Endothelial cell (in vitro differentiated cells): Measurements from ENCODE around the gene RBM19. TPM values are rescaled to one million over a fixed set of nuclear protein-coding genes. Genes with fewer than 3 reads are reported as not detected.

ENCODE experiments used
- DNase-seq: peaks from one replicate; pipeline ENCODE4 v3.0.0; 2021; ENCODE audit warnings: low spot score
- H3K27ac Mint-ChIP-seq: one replicate; pipeline ENCODE4 v1.8.0; 2021; ENCODE audit warnings: mixed read lengths, inconsistent platforms; ENCODE audit not compliant: unreplicated experiment
- H3K27me3 Mint-ChIP-seq: one replicate; pipeline ENCODE4 v1.8.0; 2021; ENCODE audit warnings: mild to moderate bottlenecking, moderate library complexity, mixed read lengths, inconsistent platforms; ENCODE audit not compliant: unreplicated experiment
- H3K36me3 Mint-ChIP-seq: one replicate; pipeline ENCODE4 v1.8.0; 2021; ENCODE audit warnings: mild to moderate bottlenecking, low read depth, mixed read lengths, inconsistent platforms; ENCODE audit not compliant: unreplicated experiment
- H3K4me1 Mint-ChIP-seq: one replicate; pipeline ENCODE4 v1.8.0; 2021; ENCODE audit warnings: mild to moderate bottlenecking, mixed read lengths, inconsistent platforms; ENCODE audit not compliant: unreplicated experiment
- H3K4me3 Mint-ChIP-seq: one replicate; pipeline ENCODE4 v1.8.0; 2021; ENCODE audit warnings: mild to moderate bottlenecking, mixed read lengths, inconsistent platforms; ENCODE audit not compliant: unreplicated experiment
- H3K9me3 Mint-ChIP-seq: one replicate; pipeline ENCODE4 v1.8.0; 2021; ENCODE audit warnings: mixed read lengths, inconsistent platforms; ENCODE audit not compliant: unreplicated experiment
- CTCF ChIP-seq: fragments of 200-600 bp; sonication (generic); IDR thresholded peaks from one replicate; pipeline ENCODE4 v1.5.0; 2021; ENCODE audit warnings: antibody characterized with exemption; ENCODE audit not compliant: unreplicated experiment
- total RNA-seq: library from RNA; stranded (reverse); fragmentation: NEBNext Ultra II Directional; extraction: Animal tissue kit (Norgen Biotek cat#: 25700); gene quantifications from one replicate; pipeline ENCODE4 v1.2.1, GENCODE V29; 2021; ENCODE audit not compliant: unreplicated experiment

Gene RBM19
- total RNA-seq, 1 donor from 2014 or later: 27.4 TPM

- no peaks in the 10 kb centered on the region for H3K9me3 Mint-ChIP-seq
- DNase-seq: no peak
- H3K36me3 Mint-ChIP-seq: peaks cover 8% of the 10 kb centered on the region
- H3K27me3 Mint-ChIP-seq: peaks cover 10% of the 10 kb centered on the region
- no peak overlapping the region for H3K4me3 Mint-ChIP-seq
- H3K4me1 Mint-ChIP-seq: peaks cover 8% of the 10 kb centered on the region
- no peak for TF ChIP-seq CTCF
- no peak overlapping the region for H3K27ac Mint-ChIP-seq
These were observed 140.4 kb downstream of the RBM19 start for GRCh38 chr12:113825705-113826104.

GRCh38 chr12:113823816-113824215 is 142.3 kb downstream of the RBM19 start:
- Mint-ChIP-seq H3K4me3 (peak overlapping the region; percentile 9), H3K4me1 (peaks cover 8% of the 10 kb centered on the region), H3K9me3 (no peaks in the 10 kb centered on the region), H3K36me3 (peaks cover 13% of the 10 kb centered on the region), H3K27me3 (peaks cover 10% of the 10 kb centered on the region), H3K27ac (no peak overlapping the region)
- DNase-seq: no peak
- TF ChIP-seq CTCF: no peak

GRCh38 chr12:113823016-113823415 is 143.1 kb downstream of the RBM19 start:
- Mint-ChIP-seq H3K36me3 (peaks cover 13% of the 10 kb centered on the region), H3K9me3 (no peaks in the 10 kb centered on the region), H3K27ac (no peak overlapping the region), H3K27me3 (peaks cover 10% of the 10 kb centered on the region), H3K4me1 (peaks cover 8% of the 10 kb centered on the region), H3K4me3 (no peak overlapping the region)
- DNase-seq: no peak
- no peak for TF ChIP-seq CTCF

- TF ChIP-seq CTCF: no peak
- peaks cover 4% of the 10 kb centered on the region for H3K27me3 Mint-ChIP-seq
- H3K4me1 Mint-ChIP-seq: peaks cover under 1% of the 10 kb centered on the region
- no peaks in the 10 kb centered on the region for H3K9me3 Mint-ChIP-seq
- no peak overlapping the region for H3K27ac Mint-ChIP-seq
- DNase-seq: no peak
- peaks cover 13% of the 10 kb centered on the region for H3K36me3 Mint-ChIP-seq
- no peak overlapping the region for H3K4me3 Mint-ChIP-seq
These were observed 145.3 kb downstream of the RBM19 start for GRCh38 chr12:113820842-113821241.

- Mint-ChIP-seq H3K9me3 (no peaks in the 10 kb centered on the region), H3K27ac (no peak overlapping the region), H3K4me1 (peaks cover 5% of the 10 kb centered on the region), H3K36me3 (peaks cover 13% of the 10 kb centered on the region), H3K27me3 (peaks cover 7% of the 10 kb centered on the region), H3K4me3 (no peak overlapping the region)
- DNase-seq: no peak
- TF ChIP-seq CTCF: no peak
These were observed 145.8 kb downstream of the RBM19 start for GRCh38 chr12:113820309-113820708.
